ENCODE results near the gene SLC25A33.

Gene SLC25A33

DNA sequence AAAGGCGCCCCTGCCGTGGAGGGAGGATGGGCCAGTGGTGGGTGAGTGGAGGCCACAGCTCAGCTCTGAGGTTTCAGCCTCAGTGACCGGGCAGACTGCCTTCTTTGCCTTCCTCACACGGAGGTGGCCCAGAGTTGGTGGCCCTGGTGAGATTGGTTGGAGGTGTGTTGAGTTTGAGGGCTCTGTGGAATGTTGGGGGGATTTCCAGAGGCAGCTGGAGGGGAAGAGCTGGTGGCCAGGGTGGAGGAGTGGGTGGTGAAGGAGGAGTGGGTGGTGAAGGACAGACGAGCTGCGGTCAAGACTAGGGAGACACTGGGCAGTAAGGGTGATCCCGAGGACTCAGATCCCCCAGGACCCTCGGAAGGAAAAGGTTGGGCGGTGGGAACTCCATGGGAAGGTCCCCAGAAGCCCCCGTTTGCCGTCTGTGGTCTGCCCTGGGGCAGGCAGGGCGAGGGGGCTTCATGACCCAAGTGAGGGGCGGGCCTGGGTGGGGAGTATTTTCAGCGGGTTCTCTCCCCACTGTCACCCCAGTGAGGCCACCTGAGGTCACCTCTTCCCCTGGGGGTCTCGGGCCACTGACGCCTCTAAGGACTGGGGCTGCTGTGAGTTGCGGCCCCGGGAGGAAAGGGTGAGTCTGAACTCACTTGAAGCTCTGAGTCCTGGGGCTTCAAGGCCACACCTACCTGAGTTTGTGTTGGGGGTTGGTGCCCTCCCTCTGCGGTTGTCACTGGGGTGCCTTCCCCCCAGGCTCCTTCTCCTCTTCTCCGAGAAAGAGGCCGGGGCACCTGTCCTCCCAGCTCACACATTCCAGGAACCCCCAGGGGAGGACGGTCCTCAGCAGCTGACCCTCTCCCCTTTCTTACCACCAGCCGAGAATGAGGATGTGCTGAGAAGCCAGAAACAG is 89.5 kb downstream of the SLC25A33 start:
- DNase-seq, result peak; percentile 86

GRCh38 chr1:9629445-9630201 is 90.4 kb downstream of the SLC25A33 start:
- DNase-seq, result peak; percentile 89

DNA sequence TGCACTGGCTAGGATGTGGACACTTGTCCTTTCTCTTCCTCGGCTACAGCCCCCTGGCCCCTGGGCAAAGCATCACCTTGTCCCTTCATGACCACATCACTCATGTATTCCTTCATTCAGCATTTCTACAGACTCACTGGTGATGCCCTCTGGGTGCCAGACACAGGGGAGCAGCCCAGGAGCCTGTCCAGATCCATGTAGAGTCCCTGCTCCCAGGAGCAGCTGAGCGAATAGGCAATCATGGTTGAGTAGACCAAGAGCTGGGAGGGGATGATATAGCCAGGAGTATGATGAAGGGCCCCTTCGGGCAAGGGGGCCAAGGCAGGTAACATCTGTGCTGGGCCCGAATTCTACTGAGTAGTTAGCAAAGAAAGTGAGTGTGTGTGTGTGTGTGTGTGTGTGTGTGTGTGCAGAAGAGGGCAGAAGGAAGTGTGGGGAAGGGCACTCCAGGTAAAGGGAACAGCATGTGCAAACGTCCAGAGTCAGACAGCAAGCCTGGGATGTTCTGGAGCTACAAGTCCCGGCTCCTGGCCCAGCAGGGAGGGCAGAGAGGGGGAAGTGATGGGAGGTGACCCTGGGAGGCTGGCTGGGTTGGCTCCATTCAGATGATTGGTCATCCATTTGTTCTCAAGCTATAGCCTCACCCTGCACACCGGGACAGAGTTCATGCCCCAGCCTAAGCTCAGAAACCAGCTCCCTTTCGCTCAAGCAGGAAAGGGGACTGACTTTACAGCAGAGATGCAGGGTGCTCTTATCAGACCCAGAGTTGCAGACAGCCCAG is 91.3 kb downstream of the SLC25A33 start:
- DNase-seq, result peak; percentile 69

GRCh38 chr1:9631613-9632012 is 92.3 kb downstream of the SLC25A33 start:
- no peak for DNase-seq

DNA sequence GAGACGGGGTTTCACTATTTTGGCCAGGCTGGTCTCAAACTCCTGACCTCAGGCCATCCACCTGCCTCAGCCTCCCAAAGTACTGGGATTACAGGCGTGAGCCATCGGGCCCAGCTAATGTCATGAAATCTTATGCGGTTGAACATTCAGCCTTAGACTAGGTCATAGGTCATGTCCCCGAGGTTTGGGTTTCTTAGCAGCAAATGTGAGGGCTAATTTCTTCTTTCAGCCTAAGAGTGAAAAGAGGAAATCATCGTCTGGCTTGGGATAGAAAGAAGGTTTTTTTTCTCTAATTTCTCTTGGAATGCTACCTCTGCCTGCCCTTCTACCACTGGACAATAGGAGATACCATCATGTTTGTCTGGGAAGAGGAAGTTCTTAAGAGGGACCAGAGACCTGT is 94.2 kb downstream of the SLC25A33 start:
- no peak for DNase-seq

DNA sequence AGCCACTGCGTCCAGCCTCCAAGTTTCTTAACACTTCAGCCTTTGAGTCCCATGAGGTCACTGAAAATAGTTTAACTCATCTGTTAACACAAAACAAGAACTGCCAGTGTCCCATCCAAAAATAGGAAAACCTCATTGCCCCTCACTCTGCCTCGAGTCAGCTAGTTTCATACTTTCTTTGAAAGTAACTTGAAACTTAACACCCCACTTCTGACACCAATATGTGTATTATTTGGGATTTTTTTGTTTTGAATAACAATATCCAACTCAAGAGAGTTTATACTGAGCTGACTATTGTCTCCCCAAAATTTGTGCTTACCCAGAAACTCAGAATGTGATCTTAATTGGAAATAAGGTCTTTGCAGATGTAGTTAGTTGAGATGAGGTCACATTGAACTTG is 95.3 kb downstream of the SLC25A33 start:
- DNase-seq, result no peak
